ENCODE data around the gene IQSEC3.

Gene IQSEC3

GRCh38 chr12:221736-222135 is 155.2 kb downstream of the IQSEC3 start:
- Histone ChIP-seq H2AFZ (ENCODE audit: low read depth, low read length) (no peak overlapping the region), H3K27me3 (ENCODE audit: low read depth, low read length) (no peaks in the 10 kb centered on the region), H3K36me3 (replicated peaks; ENCODE audit: low read depth, low read length) (no peaks in the 10 kb centered on the region)

GRCh38 chr12:223841-224240 is 157.3 kb downstream of the IQSEC3 start:
- H3K27ac ChIP-seq (ENCODE audit: low read length), result no peak overlapping the region
- no peaks in the 10 kb centered on the region for H3K9me3 ChIP-seq (ENCODE audit: insufficient read depth, low read length)
- H3K4me1 ChIP-seq (ENCODE audit: low read length), result no peaks in the 10 kb centered on the region
- H3K79me2 ChIP-seq (ENCODE audit: low read length), result no peaks in the 10 kb centered on the region
- no peak overlapping the region for H3K4me3 ChIP-seq (ENCODE audit: low read length)
- H4K20me1 ChIP-seq (ENCODE audit: insufficient read depth, low read length), result no peaks in the 10 kb centered on the region
- no peaks in the 10 kb centered on the region for H3K36me3 ChIP-seq (replicated peaks; ENCODE audit: low read depth, low read length)
- no peak overlapping the region for H3K4me2 ChIP-seq (ENCODE audit: low read length)
- no peak overlapping the region for H3K9ac ChIP-seq (ENCODE audit: low read length)
- H2AFZ ChIP-seq (ENCODE audit: low read depth, low read length), result no peak overlapping the region
- TF ChIP-seq CTCF (IDR thresholded peaks at IDR 0.05; ENCODE audit: low read depth, low read length) (no peak), EZH2phosphoT487 (IDR thresholded peaks at IDR 0.05; ENCODE audit: low read depth) (no peak)
- peaks cover 9% of the 10 kb centered on the region; the same call in 1 of the 2 replicates for H3K27me3 ChIP-seq (ENCODE audit: low read depth, low read length)

More at GRCh38 chr12:221736-222135, 155.2 kb downstream of the IQSEC3 start:
- no peaks in the 10 kb centered on the region for H3K4me1 ChIP-seq (ENCODE audit: low read length)
- TF ChIP-seq CTCF (IDR thresholded peaks at IDR 0.05; ENCODE audit: low read depth, low read length) (no peak), EZH2phosphoT487 (IDR thresholded peaks at IDR 0.05; ENCODE audit: low read depth) (no peak)
- no peaks in the 10 kb centered on the region for H3K79me2 ChIP-seq (ENCODE audit: low read length)
- no peak overlapping the region for H3K27ac ChIP-seq (ENCODE audit: low read length)
- H3K9me3 ChIP-seq (ENCODE audit: insufficient read depth, low read length), result no peaks in the 10 kb centered on the region
- H3K4me3 ChIP-seq (ENCODE audit: low read length), result no peak overlapping the region
- H4K20me1 ChIP-seq (ENCODE audit: insufficient read depth, low read length), result no peaks in the 10 kb centered on the region
- no peak overlapping the region for H3K4me2 ChIP-seq (ENCODE audit: low read length)
- no peak overlapping the region for H3K9ac ChIP-seq (ENCODE audit: low read length)

- Histone ChIP-seq H3K36me3 (replicated peaks; ENCODE audit: low read depth, low read length) (no peaks in the 10 kb centered on the region), H3K9me3 (ENCODE audit: insufficient read depth, low read length) (no peaks in the 10 kb centered on the region), H3K9ac (ENCODE audit: low read length) (no peak overlapping the region), H3K4me2 (ENCODE audit: low read length) (no peak overlapping the region), H3K4me1 (ENCODE audit: low read length) (no peaks in the 10 kb centered on the region), H3K27me3 (ENCODE audit: low read depth, low read length) (peaks cover 9% of the 10 kb centered on the region; the same call in 1 of the 2 replicates), H3K27ac (ENCODE audit: low read length) (no peak overlapping the region), H4K20me1 (ENCODE audit: insufficient read depth, low read length) (no peaks in the 10 kb centered on the region), H3K4me3 (ENCODE audit: low read length) (no peak overlapping the region), H2AFZ (ENCODE audit: low read depth, low read length) (no peak overlapping the region), H3K79me2 (ENCODE audit: low read length) (no peaks in the 10 kb centered on the region)
- TF ChIP-seq EZH2phosphoT487 (IDR thresholded peaks at IDR 0.05; ENCODE audit: low read depth), result no peak
- TF ChIP-seq CTCF (IDR thresholded peaks at IDR 0.05; ENCODE audit: low read depth, low read length), result no peak
Observed at GRCh38 chr12:224330-224729, 157.8 kb downstream of the IQSEC3 start.

GRCh38 chr12:225012-225411 is 158.4 kb downstream of the IQSEC3 start:
- Histone ChIP-seq H3K4me2 (ENCODE audit: low read length) (no peak overlapping the region), H3K4me1 (ENCODE audit: low read length) (no peaks in the 10 kb centered on the region), H2AFZ (ENCODE audit: low read depth, low read length) (no peak overlapping the region), H3K79me2 (ENCODE audit: low read length) (no peaks in the 10 kb centered on the region), H3K9ac (ENCODE audit: low read length) (no peak overlapping the region), H3K9me3 (ENCODE audit: insufficient read depth, low read length) (no peaks in the 10 kb centered on the region), H3K27ac (ENCODE audit: low read length) (no peak overlapping the region), H3K36me3 (replicated peaks; ENCODE audit: low read depth, low read length) (no peaks in the 10 kb centered on the region), H3K27me3 (ENCODE audit: low read depth, low read length) (peaks cover 11% of the 10 kb centered on the region; the same call in 1 of the 2 replicates), H3K4me3 (ENCODE audit: low read length) (no peak overlapping the region), H4K20me1 (ENCODE audit: insufficient read depth, low read length) (no peaks in the 10 kb centered on the region)
- TF ChIP-seq CTCF (IDR thresholded peaks at IDR 0.05; ENCODE audit: low read depth, low read length), result no peak
- TF ChIP-seq EZH2phosphoT487 (IDR thresholded peaks at IDR 0.05; ENCODE audit: low read depth), result no peak

Measured in OCI-LY3 (cell line).